Measurements from ENCODE around the gene TSPOAP1. TPM values are rescaled to one million over a fixed set of nuclear protein-coding genes. Genes with fewer than 3 reads are reported as not detected.

Gene TSPOAP1
- total and polyA plus RNA-seq, 2 of the 4 experiments (the other 2 are of a cell fraction) = 0.90 to 1.6 TPM

- TF ChIP-seq CHD1 (IDR thresholded peaks at IDR 0.05; ENCODE audit: low read depth, low read length) = no peak
- no peak for TF ChIP-seq MXI1 (IDR thresholded peaks at IDR 0.05; ENCODE audit: borderline replicate concordance, low read depth, low read length)
- TF ChIP-seq FOS (IDR thresholded peaks at IDR 0.05; ENCODE audit: low read depth, low read length) = no peak
- no peak for TF ChIP-seq USF2 (IDR thresholded peaks at IDR 0.05; ENCODE audit: low read depth, low read length)
Observed at GRCh38 chr17:58263773-58264172, 64.8 kb downstream of the TSPOAP1 start (continued).

- Histone ChIP-seq H3K23ac (ENCODE audit: low read depth, low read length) (no peak overlapping the region), H3K56ac (ENCODE audit: extremely low read depth, insufficient read depth, low read length) (no peak overlapping the region), H2AK5ac (ENCODE audit: low read depth, low read length) (no peak overlapping the region), H3K4me1 (ENCODE audit: control insufficient read depth, insufficient read depth, low read length) (no peaks in the 10 kb centered on the region), H2BK20ac (ENCODE audit: low read depth, low read length) (no peak overlapping the region), H2BK5ac (ENCODE audit: low read depth, low read length, poor library complexity, severe bottlenecking) (no peak overlapping the region), H4K20me1 (ENCODE audit: insufficient read depth, low read length) (no peaks in the 10 kb centered on the region), H4K5ac (ENCODE audit: low read depth, low read length) (no peak overlapping the region), H2AFZ (replicated peaks; ENCODE audit: low read length, poor library complexity) (no peak overlapping the region), H3K36me3 (ENCODE audit: control insufficient read depth, insufficient read depth, low read length) (no peaks in the 10 kb centered on the region), H3K79me1 (ENCODE audit: low read depth in 1 of 2, low read length in 2 of 2) (no peaks in the 10 kb centered on the region), H3K4me3 (ENCODE audit: insufficient read depth, low read depth, low read length) (no peak overlapping the region), H3K14ac (replicated peaks; ENCODE audit: low read depth, low read length) (no peak overlapping the region), H3K27ac (ENCODE audit: insufficient read depth, low read length) (no peak overlapping the region), H3K4me2 (ENCODE audit: low read depth, low read length) (no peak overlapping the region), H3K4ac (ENCODE audit: low read depth, low read length) (no peak overlapping the region), H4K8ac (ENCODE audit: low read depth in 2 of 2, low read length in 2 of 2) (no peak overlapping the region), H2AK9ac (replicated peaks; ENCODE audit: low read depth, low read length, poor library complexity) (no peak overlapping the region), H4K91ac (ENCODE audit: insufficient read depth, low read depth, low read length) (no peak overlapping the region), H3K9ac (ENCODE audit: low read depth, low read length) (no peak overlapping the region), H2BK120ac (ENCODE audit: low read depth, low read length) (no peak overlapping the region), H2BK15ac (ENCODE audit: low read depth, low read length) (no peak overlapping the region), H3K9me3 (ENCODE audit: control insufficient read depth, insufficient read depth, low read length) (no peaks in the 10 kb centered on the region), H3K9me1 (ENCODE audit: insufficient read depth, low read length) (no peaks in the 10 kb centered on the region), H3K18ac (ENCODE audit: low read depth, low read length) (no peak overlapping the region), H3K27me3 (ENCODE audit: control insufficient read depth, insufficient read depth, low read length) (peaks cover 4% of the 10 kb centered on the region)
- no peak for ATAC-seq (ENCODE audit: low read depth)
- ChIA-PET CTCF (no interaction called here), POLR2A (ENCODE audit: unreplicated experiment) (no interaction called here)
- dilution Hi-C loops (cut with HindIII; ENCODE audit: low sequenced_read_pairs, unreplicated experiment) = no loop called here
- BruUV-seq (replicated peaks) = no TSS peak
- intact Hi-C loops (cut with micrococcal nuclease) = no loop called here
- WGBS, 2 experiments (ENCODE audit: extremely low coverage in 2 of 2, insufficient read length in 1 of 2) = 77% methylated on average over 3 of the region's 11 CpGs; no CpG with 5 or more reads in 1 of the 2 experiments
- in situ Hi-C loops (cut with MboI; ENCODE audit: low sequenced_read_pairs) = no loop called here
- DNase-seq = no peak
- no peak for TF ChIP-seq RAD21 (IDR thresholded peaks at IDR 0.05; ENCODE audit: low read length)
- no peak for TF ChIP-seq ELK1 (IDR thresholded peaks at IDR 0.05; ENCODE audit: borderline replicate concordance, low read depth, low read length)
- TF ChIP-seq CHD1 (IDR thresholded peaks at IDR 0.05; ENCODE audit: low read depth, low read length) = no peak
- no peak for TF ChIP-seq MAFK (IDR thresholded peaks at IDR 0.05; ENCODE audit: low read depth, low read length)
- no peak for TF ChIP-seq RFX5 (IDR thresholded peaks at IDR 0.05; ENCODE audit: low read depth, low read length)
- no peak for TF ChIP-seq SMC3 (IDR thresholded peaks at IDR 0.05; ENCODE audit: low read depth, low read length)
- no peak for TF ChIP-seq USF2 (IDR thresholded peaks at IDR 0.05; ENCODE audit: low read depth, low read length)
- no peak for TF ChIP-seq RCOR1 (IDR thresholded peaks at IDR 0.05; ENCODE audit: insufficient replicate concordance, low read length)
- no peak for TF ChIP-seq NFE2L2 (IDR thresholded peaks at IDR 0.05; ENCODE audit: low read depth, low read length)
- no peak for TF ChIP-seq FOS (IDR thresholded peaks at IDR 0.05; ENCODE audit: low read depth, low read length)
- no peak for TF ChIP-seq CTCF (conservative IDR thresholded peaks at IDR 0.05; ENCODE audit: low read depth, low read length)
Observed at GRCh38 chr17:58262149-58262548, 66.4 kb downstream of the TSPOAP1 start.

Data from IMR-90 (cell line).